Measurements from ENCODE around the gene FNBP1. TPM values are rescaled to one million over a fixed set of nuclear protein-coding genes. Genes with fewer than 3 reads are reported as not detected.
A peak's percentile ranks its signal among the peaks of the same experiment; 100 is the strongest.
"Not testable (repeated sequence)": the region's sequence is repeated elsewhere in the genome, so short reads cannot be mapped to it uniquely, and the experiment has no call there.

Gene FNBP1
- total RNA-seq, 1 donor from 2014 or later, result 23.5 TPM

- not testable (repeated sequence) for ATAC-seq
These were observed 94.4 kb downstream of the FNBP1 start for GRCh38 chr9:129948626-129949025.

- ATAC-seq, result no peak
These were observed 96.6 kb downstream of the FNBP1 start for GRCh38 chr9:129946246-129946995.

GRCh38 chr9:129945314-129945713, 97.7 kb downstream of the FNBP1 start:
- no peak for ATAC-seq

- peak; percentile 32 for ATAC-seq
These were observed 98.4 kb downstream of the FNBP1 start for GRCh38 chr9:129944506-129945116.

GRCh38 chr9:129939431-129939830, 103.6 kb downstream of the FNBP1 start:
- no peak for ATAC-seq

- no peak for ATAC-seq
These were observed 104.6 kb downstream of the FNBP1 start for GRCh38 chr9:129938291-129938979.

GRCh38 chr9:129937879-129938278, 105.1 kb downstream of the FNBP1 start:
- not testable (repeated sequence) for ATAC-seq

GRCh38 chr9:129936222-129936621, 106.8 kb downstream of the FNBP1 start:
- ATAC-seq, result no peak

GRCh38 chr9:129934780-129935179, 108.2 kb downstream of the FNBP1 start:
- ATAC-seq, result no peak

GRCh38 chr9:129934041-129934591, 108.9 kb downstream of the FNBP1 start:
- no peak for ATAC-seq

- no peak for ATAC-seq
These were observed 109.6 kb downstream of the FNBP1 start for GRCh38 chr9:129933185-129934040.

- ATAC-seq, result no peak
These were observed 110.5 kb downstream of the FNBP1 start for GRCh38 chr9:129932303-129933151.

- no peak for ATAC-seq
These were observed 112.2 kb downstream of the FNBP1 start for GRCh38 chr9:129930743-129931142.

GRCh38 chr9:129929496-129930125, 113.4 kb downstream of the FNBP1 start:
- peak; percentile 42 for ATAC-seq

- ATAC-seq, result no peak
These were observed 119.4 kb downstream of the FNBP1 start for GRCh38 chr9:129923589-129923988.

- ATAC-seq, result no peak
These were observed 121.1 kb downstream of the FNBP1 start for GRCh38 chr9:129921905-129922304.

- no peak for ATAC-seq
These were observed 123.1 kb downstream of the FNBP1 start for GRCh38 chr9:129919841-129920240.

- no peak for ATAC-seq
These were observed 123.7 kb downstream of the FNBP1 start for GRCh38 chr9:129919277-129919676.

GRCh38 chr9:129918296-129918950, 124.6 kb downstream of the FNBP1 start:
- ATAC-seq, result no peak

- ATAC-seq, result no peak
These were observed 126.3 kb downstream of the FNBP1 start for GRCh38 chr9:129916707-129917106.

Data from esophagus mucosa (tissue), 1 donor.